Muscle layer of duodenum (tissue), 2 donors: ENCODE data around the gene PRKCZ.

Experiments
- H3K27ac ChIP-seq: one replicate; pipeline ENCODE4 v1.7.0; 2013; ENCODE audit warnings: mild to moderate bottlenecking, low read length
- H3K27me3 ChIP-seq: one replicate; pipeline ENCODE4 v1.7.0; 2013; ENCODE audit warnings: low read depth, mild to moderate bottlenecking, control low read depth, low read length
- H3K36me3 ChIP-seq, 2 donors: one replicate each; pipeline ENCODE4 v1.7.0; 2013; ENCODE audit warnings: low read length in 2 of 2, control low read depth in 1 of 2, mild to moderate bottlenecking in 1 of 2; ENCODE audit not compliant: insufficient read depth in 2 of 2, control insufficient read depth in 1 of 2
- H3K4me1 ChIP-seq, 2 donors: one replicate each; pipeline ENCODE4 v1.7.0; 2013; ENCODE audit warnings: low read length in 2 of 2, mild to moderate bottlenecking in 2 of 2, control low read depth in 1 of 2, moderate library complexity in 1 of 2; ENCODE audit not compliant: insufficient read depth in 2 of 2, control insufficient read depth in 1 of 2
- H3K4me3 ChIP-seq, 2 donors: one replicate each; pipeline ENCODE4 v1.7.0; 2013; ENCODE audit warnings: low read length in 2 of 2, low read depth in 1 of 2, mild to moderate bottlenecking in 1 of 2
- H3K9me3 ChIP-seq, 2 donors: one replicate each; pipeline ENCODE4 v1.7.0; 2013; ENCODE audit warnings: low read length in 2 of 2, control low read depth in 1 of 2, mild to moderate bottlenecking in 1 of 2; ENCODE audit not compliant: control insufficient read depth in 1 of 2
- donor health status: healthy.

Gene PRKCZ

DNA sequence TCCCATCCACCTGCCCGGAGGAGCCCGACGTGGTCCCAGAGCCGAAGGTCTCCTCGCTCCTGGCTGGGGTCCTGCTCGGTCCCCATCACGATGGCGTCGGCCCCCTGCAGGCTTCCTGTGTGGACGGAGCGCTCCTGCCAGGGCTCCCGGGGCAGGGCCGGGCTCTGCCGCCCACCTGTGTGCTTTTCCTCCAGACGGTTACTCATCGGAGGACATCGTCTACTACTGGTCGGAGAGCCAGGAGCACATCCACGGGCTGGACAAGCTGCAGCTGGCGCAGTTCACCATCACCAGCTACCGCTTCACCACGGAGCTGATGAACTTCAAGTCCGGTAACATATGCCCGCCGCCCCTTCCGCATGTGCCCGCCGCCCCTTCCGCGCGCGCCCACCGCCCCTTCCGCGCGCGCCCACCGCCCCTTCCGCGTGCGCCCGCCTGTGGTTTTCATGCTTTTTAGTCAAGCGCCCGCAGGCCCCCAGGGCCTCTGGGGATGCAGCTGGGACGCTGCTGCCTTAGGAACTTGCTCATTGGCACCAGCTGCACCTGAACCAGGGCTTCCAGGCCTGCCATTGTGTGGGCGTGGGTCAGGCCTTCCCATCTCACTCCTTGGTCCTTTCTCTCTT is 22.1 kb upstream of the PRKCZ start:
- Histone ChIP-seq H3K27me3 (no peaks in the 10 kb centered on the region), H3K4me3 (no peak overlapping the region), H3K9me3 (no peaks in the 10 kb centered on the region), H3K27ac (no peak overlapping the region), H3K36me3 (no peaks in the 10 kb centered on the region), H3K4me1 (peaks cover 0 to 10% of the 10 kb centered on the region in 2 donors)

DNA sequence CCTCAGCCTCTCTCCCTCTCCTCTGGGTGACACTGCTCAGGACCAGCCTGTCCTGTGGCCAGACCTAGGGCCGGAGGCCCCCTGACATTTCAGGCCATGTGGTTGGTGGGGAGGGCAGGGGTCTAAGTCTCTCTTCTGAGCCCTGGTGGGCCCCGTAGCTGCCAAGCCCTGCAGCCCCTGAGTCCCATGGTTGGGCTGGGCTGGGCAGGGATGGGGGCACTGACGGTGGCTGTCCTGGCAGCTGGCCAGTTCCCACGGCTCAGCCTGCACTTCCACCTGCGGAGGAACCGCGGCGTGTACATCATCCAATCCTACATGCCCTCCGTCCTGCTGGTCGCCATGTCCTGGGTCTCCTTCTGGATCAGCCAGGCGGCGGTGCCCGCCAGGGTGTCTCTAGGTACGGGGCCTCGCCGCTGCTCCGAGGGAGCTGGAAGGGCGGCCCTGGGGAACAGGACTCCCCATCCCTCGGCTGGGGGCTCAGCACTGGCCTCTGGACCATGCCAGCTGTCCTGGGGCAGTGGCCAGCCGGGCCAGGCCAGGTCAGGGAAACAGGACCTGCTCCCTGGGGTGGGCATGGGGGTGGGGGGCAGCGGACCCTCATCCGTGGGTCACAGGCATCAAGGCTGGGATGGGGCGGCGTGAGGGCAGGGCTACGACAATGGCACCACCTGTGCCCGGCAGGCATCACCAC is 21.2 kb upstream of the PRKCZ start:
- peaks cover 0 to 10% of the 10 kb centered on the region in 2 donors for H3K4me1 ChIP-seq
- H3K36me3 ChIP-seq, result no peaks in the 10 kb centered on the region
- no peak overlapping the region for H3K4me3 ChIP-seq
- H3K27ac ChIP-seq, result no peak overlapping the region
- H3K9me3 ChIP-seq, result no peaks in the 10 kb centered on the region
- H3K27me3 ChIP-seq, result no peaks in the 10 kb centered on the region

DNA sequence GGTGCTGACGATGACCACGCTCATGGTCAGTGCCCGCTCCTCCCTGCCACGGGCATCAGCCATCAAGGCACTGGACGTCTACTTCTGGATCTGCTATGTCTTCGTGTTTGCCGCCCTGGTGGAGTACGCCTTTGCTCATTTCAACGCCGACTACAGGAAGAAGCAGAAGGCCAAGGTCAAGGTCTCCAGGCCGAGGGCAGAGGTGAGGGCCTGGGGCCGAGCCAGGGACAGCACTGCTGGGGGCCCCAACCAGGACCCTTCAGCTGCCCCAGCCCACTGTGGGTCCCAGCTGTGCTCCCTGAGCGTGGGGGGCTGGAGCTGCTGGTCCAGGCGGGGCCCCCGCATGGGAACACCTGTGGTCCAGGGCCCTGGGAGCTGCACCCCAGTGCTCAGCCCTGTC is 20.6 kb upstream of the PRKCZ start:
- Histone ChIP-seq H3K9me3 (no peaks in the 10 kb centered on the region), H3K4me3 (no peak overlapping the region), H3K27me3 (no peaks in the 10 kb centered on the region), H3K4me1 (peaks cover 0 to 10% of the 10 kb centered on the region in 2 donors), H3K27ac (no peak overlapping the region), H3K36me3 (no peaks in the 10 kb centered on the region)

DNA sequence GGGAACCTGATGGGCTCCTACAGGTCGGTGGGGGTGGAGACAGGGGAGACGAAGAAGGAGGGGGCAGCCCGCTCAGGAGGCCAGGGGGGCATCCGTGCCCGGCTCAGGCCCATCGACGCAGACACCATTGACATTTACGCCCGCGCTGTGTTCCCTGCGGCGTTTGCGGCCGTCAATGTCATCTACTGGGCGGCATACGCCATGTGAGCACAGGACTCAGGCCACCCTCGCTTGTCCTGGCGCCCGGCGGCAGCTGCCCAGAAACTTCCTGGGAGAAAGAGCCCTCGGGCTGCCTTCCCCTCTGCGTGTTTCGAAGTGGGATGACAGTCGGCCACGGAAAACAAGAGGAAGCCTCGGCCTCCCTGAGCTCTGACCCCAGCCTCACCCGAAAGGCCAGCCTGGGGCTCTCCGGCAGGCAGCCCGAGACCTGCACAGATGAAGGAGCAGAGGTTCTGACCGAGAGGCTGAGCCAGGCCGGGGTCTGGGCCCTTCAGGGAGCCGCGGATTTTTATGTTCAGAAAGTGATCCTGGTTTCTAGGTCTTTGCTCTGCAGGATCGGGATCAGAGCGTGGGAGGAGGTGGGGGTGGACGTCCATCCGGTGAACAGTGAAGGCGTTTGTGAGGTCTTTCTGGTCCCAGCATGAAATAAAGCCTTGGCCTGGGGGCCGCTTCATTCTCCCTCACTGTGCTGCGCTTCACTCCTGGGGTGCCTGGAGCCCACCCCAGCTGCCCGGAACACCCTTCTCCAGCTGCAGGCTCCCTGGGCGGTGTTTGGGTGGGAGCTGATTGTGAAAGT is 19.9 kb upstream of the PRKCZ start:
- no peak overlapping the region for H3K4me3 ChIP-seq
- no peaks in the 10 kb centered on the region for H3K9me3 ChIP-seq
- no peaks in the 10 kb centered on the region for H3K36me3 ChIP-seq
- H3K27me3 ChIP-seq, result no peaks in the 10 kb centered on the region
- peaks cover 0 to 5% of the 10 kb centered on the region in 2 donors for H3K4me1 ChIP-seq
- no peak overlapping the region for H3K27ac ChIP-seq

DNA sequence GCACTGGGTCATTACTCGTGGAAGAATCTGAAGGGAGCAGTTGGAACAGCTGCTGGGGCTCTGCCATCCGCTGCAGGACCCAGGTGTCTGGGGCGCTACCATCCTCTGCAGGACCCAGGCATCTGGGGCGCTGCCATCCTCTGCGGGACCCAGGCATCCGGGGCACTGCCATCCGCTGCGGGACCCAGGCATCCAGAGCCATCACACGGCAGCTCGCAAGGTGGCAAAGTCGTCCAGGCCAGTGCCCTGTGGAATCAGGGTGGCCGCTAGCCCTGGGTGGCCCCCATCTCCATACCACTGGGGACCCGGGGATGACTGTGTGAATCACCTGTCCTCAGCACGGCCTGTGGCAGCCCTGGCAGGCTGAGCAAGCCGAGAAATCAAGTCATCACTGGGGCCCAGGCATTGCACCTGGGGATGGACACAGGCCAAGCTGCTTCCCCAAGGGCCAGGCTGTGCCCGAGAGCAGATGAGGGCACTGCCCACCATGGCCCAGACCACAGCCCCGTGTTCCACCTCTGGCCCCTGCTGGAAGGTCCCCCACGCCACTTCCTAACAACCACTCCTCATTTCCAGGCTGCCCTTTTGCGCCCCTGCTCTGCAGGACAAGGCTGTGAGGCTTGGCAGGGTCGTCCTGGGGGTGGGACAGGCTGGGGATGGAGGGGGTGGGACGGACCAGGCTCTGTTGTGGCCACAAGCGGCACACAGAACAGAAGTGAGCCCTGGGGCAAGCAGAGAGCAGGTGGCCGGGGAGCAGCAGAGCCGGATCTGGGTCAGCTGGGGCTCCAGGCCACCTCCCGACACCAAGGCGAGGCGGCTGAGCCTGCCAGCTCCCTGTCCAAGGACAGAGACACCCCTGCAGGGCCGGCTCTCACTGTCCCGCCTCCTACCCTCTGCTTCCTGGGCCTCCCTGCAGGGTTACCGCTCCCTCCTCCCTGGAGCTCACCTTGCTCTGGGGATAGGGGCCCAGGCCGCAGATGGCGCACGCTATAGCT is 18.4 kb upstream of the PRKCZ start:
- Histone ChIP-seq H3K27me3 (no peaks in the 10 kb centered on the region), H3K27ac (no peak overlapping the region), H3K9me3 (no peaks in the 10 kb centered on the region), H3K36me3 (no peaks in the 10 kb centered on the region), H3K4me1 (no peaks in the 10 kb centered on the region), H3K4me3 (no peak overlapping the region)

DNA sequence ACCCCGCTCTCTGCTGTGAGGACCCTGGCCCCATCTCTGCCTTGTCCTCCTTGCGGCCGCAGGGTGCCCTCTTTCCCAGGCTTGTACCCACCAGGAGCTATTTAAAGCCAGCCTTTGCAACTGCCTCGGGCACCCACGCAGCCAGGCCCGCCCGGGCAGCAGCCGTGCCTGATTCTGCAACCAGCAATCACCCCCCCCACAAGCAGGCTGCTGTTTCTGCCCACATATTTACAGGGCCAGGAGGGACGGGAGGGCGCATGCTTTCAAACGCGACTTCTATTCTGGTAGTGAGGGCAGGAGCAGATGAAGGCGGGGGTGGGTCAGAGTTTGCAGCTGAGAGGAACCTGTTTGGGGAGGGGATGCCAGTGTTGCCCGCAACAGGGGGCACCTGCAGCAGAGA is 17.5 kb upstream of the PRKCZ start:
- Histone ChIP-seq H3K27me3 (no peaks in the 10 kb centered on the region), H3K4me3 (no peak overlapping the region), H3K36me3 (no peaks in the 10 kb centered on the region), H3K27ac (no peak overlapping the region), H3K9me3 (no peaks in the 10 kb centered on the region), H3K4me1 (no peaks in the 10 kb centered on the region)

DNA sequence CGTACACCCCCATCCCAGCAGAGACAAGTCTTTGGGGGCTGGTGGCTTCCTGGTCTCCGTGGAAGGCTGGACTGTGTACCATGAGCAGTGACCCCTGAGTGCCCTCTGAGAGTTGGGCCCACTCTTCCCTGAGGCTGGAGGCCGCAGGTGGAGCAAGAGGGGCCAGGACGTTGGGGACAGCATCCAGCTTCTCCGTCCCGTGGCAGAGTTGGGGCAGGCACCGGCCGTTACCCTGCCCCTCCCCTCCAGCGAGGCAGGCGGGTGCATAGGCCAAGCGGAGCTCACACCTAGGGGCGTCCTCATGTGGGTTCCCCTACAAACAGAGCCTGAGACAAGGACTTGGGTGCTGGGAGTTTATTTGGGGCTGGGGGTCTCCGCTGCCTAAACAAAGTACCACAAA is 17.0 kb upstream of the PRKCZ start:
- Histone ChIP-seq H3K27me3 (no peaks in the 10 kb centered on the region), H3K36me3 (no peaks in the 10 kb centered on the region)

DNA sequence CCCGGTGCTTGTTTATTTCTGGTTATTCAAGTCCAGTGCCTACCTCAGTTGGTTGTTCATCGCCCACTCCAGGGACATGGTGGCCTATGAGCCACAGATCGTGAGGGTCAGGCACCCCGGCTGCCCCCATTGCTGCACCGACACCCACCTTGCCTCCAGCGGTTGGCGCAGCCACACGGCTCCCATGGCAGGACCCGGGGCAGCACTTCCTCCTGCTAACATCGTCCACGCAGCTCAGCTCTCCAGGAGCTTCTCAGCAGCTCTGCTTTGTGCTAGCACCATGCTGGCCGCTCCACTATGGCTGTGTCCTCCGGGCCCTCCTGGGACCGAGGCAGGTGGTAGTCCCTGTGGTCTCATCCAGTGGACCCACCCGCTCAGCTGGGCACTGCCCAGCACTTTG is 13.9 kb upstream of the PRKCZ start:
- peaks cover 0 to 8% of the 10 kb centered on the region in 2 donors for H3K9me3 ChIP-seq

More for the DNA sequence above, 17.0 kb upstream of the PRKCZ start:
- no peak overlapping the region for H3K27ac ChIP-seq
- H3K9me3 ChIP-seq, result peaks cover 0 to 3% of the 10 kb centered on the region in 2 donors
- H3K4me3 ChIP-seq, result no peak overlapping the region
- no peaks in the 10 kb centered on the region for H3K4me1 ChIP-seq

DNA sequence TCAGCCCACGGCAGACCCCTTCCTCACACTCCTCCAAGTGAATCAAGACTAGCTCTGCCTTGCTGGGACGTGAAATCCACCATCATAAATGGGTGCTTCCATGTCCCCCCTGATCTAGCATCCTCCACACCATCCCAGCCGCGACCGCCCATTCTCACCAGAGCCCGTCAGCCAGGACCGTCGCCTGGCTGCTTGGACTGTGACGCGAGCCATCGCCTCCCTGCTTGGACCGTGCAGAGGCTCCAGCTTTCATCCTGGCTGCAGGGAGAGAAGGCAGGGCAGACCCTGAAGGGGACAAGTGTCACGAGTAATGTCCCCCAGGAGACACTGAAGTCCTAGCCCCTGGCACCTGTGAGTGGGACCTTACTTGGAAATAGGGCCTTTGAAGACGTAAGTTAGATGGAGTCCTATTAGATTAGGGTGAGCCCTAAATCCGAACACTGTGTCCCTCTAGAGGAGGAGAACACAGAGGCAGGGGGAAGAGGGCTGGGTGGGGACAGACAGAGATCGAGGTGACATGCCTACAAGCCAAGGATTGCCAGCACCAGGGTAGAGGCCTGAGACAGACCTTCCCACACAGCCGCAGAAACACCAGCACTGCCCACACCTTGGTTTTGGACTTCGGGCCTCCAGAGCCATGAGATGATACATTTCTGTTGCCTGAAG is 12.8 kb upstream of the PRKCZ start:
- Histone ChIP-seq H3K27ac (no peak overlapping the region), H3K4me3 (peak overlapping the region in 1 of 2 donors; percentile 19), H3K27me3 (no peaks in the 10 kb centered on the region), H3K36me3 (no peaks in the 10 kb centered on the region), H3K4me1 (no peaks in the 10 kb centered on the region), H3K9me3 (peaks cover 0 to 8% of the 10 kb centered on the region in 2 donors)

More for the DNA sequence above, 13.9 kb upstream of the PRKCZ start:
- no peak overlapping the region for H3K4me3 ChIP-seq
- H3K27me3 ChIP-seq, result no peaks in the 10 kb centered on the region
- H3K27ac ChIP-seq, result no peak overlapping the region
- no peaks in the 10 kb centered on the region for H3K4me1 ChIP-seq
- no peaks in the 10 kb centered on the region for H3K36me3 ChIP-seq

DNA sequence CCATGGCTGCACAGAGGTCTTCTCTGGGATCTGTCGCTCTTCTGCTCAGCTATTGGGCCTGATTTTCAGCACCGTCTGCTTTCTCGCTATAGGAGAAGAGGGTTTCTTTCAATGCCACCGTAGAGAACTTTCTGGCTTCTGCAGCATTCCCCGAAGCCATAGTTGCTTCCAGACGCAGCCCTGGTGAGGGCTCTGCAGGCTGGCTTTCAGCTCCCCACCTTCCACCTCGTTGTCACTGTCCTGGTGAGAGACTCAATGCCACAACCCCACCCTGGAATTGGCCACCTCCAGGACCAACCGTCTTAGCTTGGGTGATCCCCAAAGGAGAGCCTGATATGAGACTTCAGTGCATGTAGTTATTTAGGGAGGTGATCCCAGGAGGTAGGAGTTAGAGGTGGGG is 12.0 kb upstream of the PRKCZ start:
- Histone ChIP-seq H3K27ac (no peak overlapping the region), H3K36me3 (no peaks in the 10 kb centered on the region), H3K9me3 (peaks cover 0 to 8% of the 10 kb centered on the region in 2 donors), H3K27me3 (no peaks in the 10 kb centered on the region), H3K4me1 (no peaks in the 10 kb centered on the region), H3K4me3 (peak overlapping the region in 1 of 2 donors; percentile 19)
